Colonic mucosa (tissue), 4 donors: ENCODE data around the gene PEX5L. TPM values are rescaled to one million over a fixed set of nuclear protein-coding genes. Genes with fewer than 3 reads are reported as not detected.

Experiments used
- DNase-seq: peaks from one replicate; pipeline ENCODE4 v3.0.0-alpha.2; 2020
- H3K27ac ChIP-seq: fragments of 200-600 bp; one replicate; pipeline ENCODE4 v1.8.0; 2021
- H3K27me3 ChIP-seq: fragments of 200-600 bp; one replicate; pipeline ENCODE4 v1.8.0; 2021
- H3K36me3 ChIP-seq: fragments of 200-600 bp; one replicate; pipeline ENCODE4 v1.8.0; 2021
- H3K4me1 ChIP-seq: fragments of 200-600 bp; one replicate; pipeline ENCODE4 v1.8.0; 2021; ENCODE audit warnings: mild to moderate bottlenecking
- H3K4me3 ChIP-seq: fragments of 200-600 bp; one replicate; pipeline ENCODE4 v1.8.0; 2021
- H3K9ac ChIP-seq, 2 donors: one replicate each; pipeline ENCODE4 v1.7.0; 2013; ENCODE audit warnings: control low read depth in 2 of 2, low read depth in 2 of 2, low read length in 2 of 2
- H3K9me3 ChIP-seq: fragments of 200-600 bp; one replicate; pipeline ENCODE4 v1.8.0; 2021
- CTCF ChIP-seq: fragments of 200-600 bp; IDR thresholded peaks from one replicate; pipeline ENCODE4 v1.8.0; 2022; ENCODE audit warnings: antibody characterized with exemption, mild to moderate bottlenecking
- intact Hi-C: fragments of 100-400 bp; cut with DNase I; formaldehyde crosslinking; loops from one replicate; pipeline ENCODE4 v1.14.1; 2022
- total RNA-seq, 2 donors: library from RNA; stranded (reverse); fragmentation: NEBNext Ultra II Directional in 1 of 2; extraction: Animal tissue kit (Norgen Biotek cat#: 25700) in 1 of 2; gene quantifications; one replicate each; pipeline ENCODE4 v1.2.1, GENCODE V29; 2021
- donor health status: healthy.
- donor health status: DM: no; HTN: no; CAD: no.
- donor health status: DM: no; HTN: no; CAD: no.

The PEX5L gene
- total RNA-seq, 2 donors from 2014 or later, result not detected

DNA sequence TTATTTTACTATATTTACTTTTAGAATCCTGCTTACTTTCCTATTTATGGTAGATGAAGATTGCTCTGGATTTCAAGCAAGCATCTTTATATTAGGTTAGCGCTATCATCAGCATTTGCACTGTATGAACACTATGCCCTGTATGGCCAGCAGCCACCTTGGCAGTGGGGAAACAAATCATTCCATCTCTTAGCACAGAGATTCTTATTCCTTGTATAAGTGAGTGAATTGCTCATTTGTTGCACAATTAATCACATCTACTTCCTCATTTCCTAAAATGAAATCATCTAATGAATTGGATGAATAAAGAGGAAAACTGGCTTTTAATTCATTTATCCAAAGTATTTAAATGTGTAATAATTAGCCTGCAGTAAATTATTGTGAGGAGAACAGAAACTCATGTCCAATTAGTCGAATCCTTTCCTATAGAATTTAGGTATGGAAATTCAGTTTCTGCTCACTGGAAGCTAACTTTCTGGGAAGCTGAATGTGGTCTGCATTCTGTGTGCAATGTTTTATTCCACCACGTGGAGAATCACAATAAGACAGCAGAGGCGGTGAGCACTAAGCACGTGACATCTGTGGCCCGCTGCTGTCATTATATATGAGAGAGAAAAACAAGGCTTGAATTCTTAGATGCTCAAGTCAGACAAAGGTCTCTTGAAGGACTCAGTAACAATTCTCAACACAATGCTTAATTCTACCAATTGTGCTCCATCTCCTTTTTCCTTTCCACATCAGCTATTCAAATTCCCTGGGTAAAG is 93.4 kb downstream of the PEX5L start:
- Histone ChIP-seq H3K36me3 (no peaks in the 10 kb centered on the region), H3K4me1 (no peaks in the 10 kb centered on the region), H3K4me3 (no peak overlapping the region), H3K27ac (no peak overlapping the region), H3K9ac (no peak overlapping the region), H3K27me3 (no peaks in the 10 kb centered on the region), H3K9me3 (no peaks in the 10 kb centered on the region)
- no peak for DNase-seq
- intact Hi-C loops, result no loop called here
- TF ChIP-seq CTCF, result no peak

DNA sequence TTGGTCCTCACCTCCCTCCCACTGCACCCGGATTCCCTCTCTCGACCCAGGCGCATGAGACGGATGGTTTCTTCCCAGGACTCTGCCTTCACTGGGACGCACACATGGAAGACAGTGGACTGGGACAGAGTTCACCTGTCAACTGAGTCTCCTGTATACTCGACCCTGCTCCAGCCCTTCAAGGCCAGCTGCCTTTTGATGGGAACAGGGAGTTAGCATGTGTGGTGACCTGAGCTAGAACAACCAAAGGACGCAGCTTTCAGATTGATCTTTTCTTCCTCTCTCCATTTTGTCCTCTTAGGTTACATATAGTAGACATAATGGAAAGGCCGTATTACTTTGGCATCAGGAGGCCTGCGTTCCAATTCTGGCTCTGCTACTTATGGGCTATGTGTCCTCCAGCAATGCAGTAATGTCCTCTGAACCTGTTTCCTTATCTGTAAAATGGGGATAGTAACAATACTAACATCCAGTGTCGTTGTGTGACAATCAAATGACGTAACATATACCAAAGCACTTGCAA is 94.1 kb downstream of the PEX5L start:
- no peak for DNase-seq
- Histone ChIP-seq H3K4me3 (no peak overlapping the region), H3K27ac (no peak overlapping the region), H3K4me1 (no peaks in the 10 kb centered on the region), H3K36me3 (no peaks in the 10 kb centered on the region), H3K9me3 (no peaks in the 10 kb centered on the region), H3K9ac (no peak overlapping the region), H3K27me3 (no peaks in the 10 kb centered on the region)
- no peak for TF ChIP-seq CTCF
- intact Hi-C loops, result no loop called here

GRCh38 chr3:179935710-179936109 is 101.0 kb downstream of the PEX5L start:
- no peak overlapping the region for H3K27ac ChIP-seq
- H3K9ac ChIP-seq, result no peak overlapping the region

DNA sequence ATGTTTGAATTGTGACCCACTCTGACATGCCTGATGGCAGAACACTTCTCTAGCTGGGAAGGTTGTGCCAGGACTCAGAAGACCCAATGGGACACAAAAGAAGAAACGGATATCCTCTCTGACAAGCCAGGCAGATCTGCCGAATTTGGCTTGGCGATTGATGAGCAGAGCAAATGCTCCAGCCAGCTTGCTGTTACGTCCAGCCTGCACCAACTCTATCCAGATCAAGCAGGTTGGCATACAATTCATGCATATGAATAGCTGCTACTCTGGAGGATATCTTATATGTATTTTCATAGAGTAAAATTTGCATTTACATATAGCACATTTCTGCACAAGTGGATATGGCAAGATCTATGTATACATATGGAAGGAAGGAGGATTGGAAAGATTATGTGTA is 102.8 kb downstream of the PEX5L start:
- no peak overlapping the region for H3K9ac ChIP-seq
- no peak overlapping the region for H3K27ac ChIP-seq
- no peaks in the 10 kb centered on the region for H3K4me1 ChIP-seq
- H3K36me3 ChIP-seq, result no peaks in the 10 kb centered on the region
- intact Hi-C loops, result no loop called here
- no peaks in the 10 kb centered on the region for H3K9me3 ChIP-seq
- TF ChIP-seq CTCF, result no peak
- DNase-seq, result no peak
- no peaks in the 10 kb centered on the region for H3K27me3 ChIP-seq
- no peak overlapping the region for H3K4me3 ChIP-seq

More at GRCh38 chr3:179935710-179936109, 101.0 kb downstream of the PEX5L start:
- Histone ChIP-seq H3K4me1 (no peaks in the 10 kb centered on the region), H3K9me3 (no peaks in the 10 kb centered on the region), H3K36me3 (no peaks in the 10 kb centered on the region), H3K4me3 (no peak overlapping the region), H3K27me3 (no peaks in the 10 kb centered on the region)
- no peak for DNase-seq
- TF ChIP-seq CTCF, result no peak
- intact Hi-C loops, result no loop called here

DNA sequence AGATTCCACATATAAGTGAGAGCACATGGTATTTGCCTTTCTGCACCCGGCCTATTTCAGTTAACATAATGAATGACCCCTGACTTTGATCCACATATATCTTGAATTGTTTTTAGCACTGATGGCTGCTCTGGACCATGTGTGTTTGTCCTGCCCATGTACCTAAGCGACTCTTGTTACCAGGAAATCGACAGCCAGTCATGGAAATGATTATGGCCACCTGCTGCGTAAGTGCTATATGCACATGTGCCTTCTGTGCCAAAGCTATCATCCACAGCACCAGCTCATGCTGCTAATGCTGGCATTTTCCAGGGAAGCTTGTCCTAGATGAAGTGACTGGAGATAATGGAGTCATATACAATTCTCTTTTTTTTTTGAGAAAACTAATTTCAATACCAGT is 103.7 kb downstream of the PEX5L start:
- no peak for TF ChIP-seq CTCF
- DNase-seq, result no peak

More for the DNA sequence above, 103.7 kb downstream of the PEX5L start:
- no peak overlapping the region for H3K4me3 ChIP-seq
- H3K27ac ChIP-seq, result no peak overlapping the region
- no peaks in the 10 kb centered on the region for H3K27me3 ChIP-seq
- no peaks in the 10 kb centered on the region for H3K36me3 ChIP-seq
- no peak overlapping the region for H3K9ac ChIP-seq
- intact Hi-C loops, result no loop called here
- no peaks in the 10 kb centered on the region for H3K4me1 ChIP-seq
- no peaks in the 10 kb centered on the region for H3K9me3 ChIP-seq
